GM10847 (cell line): ENCODE measurements around the gene CREB5.

Source experiments
- POLR2A ChIP-seq: IDR thresholded peaks from 2 replicates; pipeline ENCODE4 v1.6.1; 2011; ENCODE audit not compliant: insufficient read length; ENCODE audit errors: extremely low read depth

The CREB5 gene

GRCh38 chr7:28560767-28561166, 148.4 kb downstream of the CREB5 start:
- no peak for TF ChIP-seq POLR2A

- no peak for TF ChIP-seq POLR2A
Observed at GRCh38 chr7:28564033-28564432, 151.7 kb downstream of the CREB5 start.

GRCh38 chr7:28564755-28565374, 152.5 kb downstream of the CREB5 start:
- no peak for TF ChIP-seq POLR2A

GRCh38 chr7:28565980-28566379, 153.7 kb downstream of the CREB5 start:
- TF ChIP-seq POLR2A: no peak

GRCh38 chr7:28570113-28570969, 158.0 kb downstream of the CREB5 start:
- TF ChIP-seq POLR2A: no peak

- TF ChIP-seq POLR2A: no peak
Observed at GRCh38 chr7:28570970-28571288, 158.6 kb downstream of the CREB5 start.

- TF ChIP-seq POLR2A: no peak
Observed at GRCh38 chr7:28571405-28571804, 159.1 kb downstream of the CREB5 start.

GRCh38 chr7:28572321-28573058, 160.2 kb downstream of the CREB5 start:
- TF ChIP-seq POLR2A: no peak

GRCh38 chr7:28573059-28573553, 160.8 kb downstream of the CREB5 start:
- TF ChIP-seq POLR2A: no peak

- TF ChIP-seq POLR2A: no peak
Observed at GRCh38 chr7:28573651-28574301, 161.5 kb downstream of the CREB5 start.

- no peak for TF ChIP-seq POLR2A
Observed at GRCh38 chr7:28575241-28575643, 162.9 kb downstream of the CREB5 start.

GRCh38 chr7:28576656-28577055, 164.3 kb downstream of the CREB5 start:
- no peak for TF ChIP-seq POLR2A

GRCh38 chr7:28579571-28579970, 167.3 kb downstream of the CREB5 start:
- no peak for TF ChIP-seq POLR2A

- no peak for TF ChIP-seq POLR2A
Observed at GRCh38 chr7:28580665-28581064, 168.3 kb downstream of the CREB5 start.

GRCh38 chr7:28581351-28581750, 169.0 kb downstream of the CREB5 start:
- TF ChIP-seq POLR2A: no peak
